SKM-1 treated with dmso at 0.1 percent for 144 hours (cell line): ENCODE measurements around the gene NR2F1.

Source experiments
- DNase-seq: peaks from one replicate; lab custom pipeline; 2025; ENCODE audit not compliant: unreplicated experiment; lab: John Stamatoyannopoulos, UW

NR2F1 gene

GRCh38 chr5:93635991-93636390 lies 53.0 kb downstream of the NR2F1 start:
- DNase-seq: peak; percentile 13

DNA sequence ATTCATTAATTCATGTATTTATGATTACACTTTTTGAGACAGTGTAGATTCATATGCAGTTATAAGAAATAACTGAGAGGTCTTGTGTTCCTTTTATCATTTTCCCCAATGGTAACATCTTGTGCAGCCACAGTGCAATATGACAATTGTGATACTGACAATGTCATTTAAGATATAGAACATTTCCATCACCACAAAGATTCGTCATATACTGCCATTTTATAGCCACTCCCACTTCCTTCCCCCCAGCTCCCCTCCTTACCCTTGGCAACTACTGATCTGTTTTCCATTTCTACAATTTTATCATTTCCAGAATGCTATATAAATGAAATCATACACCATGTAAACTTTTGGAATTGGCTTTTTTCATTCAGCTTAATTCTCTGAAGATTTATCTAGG lies 53.8 kb downstream of the NR2F1 start:
- no peak for DNase-seq

DNA sequence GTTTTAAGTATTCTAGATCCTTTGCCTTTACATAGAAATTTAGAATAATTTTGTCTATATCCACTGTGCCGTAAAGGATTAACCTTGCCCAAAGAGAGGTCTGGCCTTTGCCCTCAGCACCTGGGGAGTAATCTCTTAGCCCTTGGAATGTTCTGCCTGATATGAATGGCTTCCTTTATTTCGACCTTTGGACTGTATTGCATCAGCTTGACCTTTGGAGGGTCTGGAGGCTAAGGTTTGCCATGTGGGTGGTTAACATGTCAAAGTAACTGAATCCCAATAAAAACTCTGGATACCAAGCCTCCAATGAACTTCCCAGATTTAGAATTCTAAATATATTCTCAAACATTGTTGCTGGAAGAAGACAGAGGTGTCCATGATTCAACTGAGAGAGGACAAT lies 54.7 kb downstream of the NR2F1 start:
- DNase-seq: no peak

GRCh38 chr5:93642526-93642925 lies 59.5 kb downstream of the NR2F1 start:
- no peak for DNase-seq
